Activated naive CD4-positive, alpha-beta T cell treated with anti-CD3 and anti-CD28 coated beads, Interleukin-2, amount 50 U/mL, for 16 hours (primary cell): ENCODE results near the gene ZEB2.

ENCODE experiments used
- DNase-seq: peaks from one replicate; pipeline ENCODE4 v3.0.0-alpha.2; 2020

The ZEB2 gene

GRCh38 chr2:144493027-144493809 lies 26.7 kb downstream of the ZEB2 start:
- DNase-seq = no peak

DNA sequence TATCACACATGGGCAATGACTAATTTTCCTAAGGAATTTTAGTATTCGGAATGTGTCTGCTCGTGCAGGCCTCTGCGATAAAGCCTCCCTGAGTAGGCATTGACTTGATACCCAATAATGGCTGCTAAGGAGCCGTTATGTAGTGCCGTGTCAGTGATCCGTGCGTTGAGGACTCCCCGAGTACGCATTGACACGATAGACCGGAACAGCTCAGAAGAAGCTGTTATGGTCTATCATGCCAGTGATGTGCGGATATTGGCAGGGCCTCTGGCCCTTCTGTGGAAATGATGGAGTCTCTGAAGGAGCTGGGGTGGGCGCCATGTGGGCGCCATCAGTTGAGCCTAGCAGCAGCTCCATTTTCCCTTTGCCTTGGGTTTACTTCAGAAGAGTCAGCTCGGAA lies 29.1 kb downstream of the ZEB2 start:
- no peak for DNase-seq

DNA sequence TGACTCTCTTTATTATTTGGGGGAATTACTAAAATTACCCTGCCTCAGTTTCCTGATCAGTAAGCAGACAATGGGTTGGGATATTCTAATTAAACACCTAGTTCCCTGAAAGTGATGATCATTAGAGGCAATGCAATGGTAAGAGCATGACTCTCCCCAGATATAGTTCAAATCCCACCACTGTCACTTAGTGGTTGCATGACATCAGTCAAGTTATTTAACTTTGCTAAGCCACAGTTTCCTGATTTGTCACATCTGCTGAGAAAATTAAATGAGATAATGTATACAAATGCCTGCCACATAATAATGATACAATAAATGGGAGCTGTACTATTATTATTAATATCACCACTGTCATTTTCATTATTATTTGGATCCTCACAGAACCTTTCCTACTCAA lies 29.9 kb downstream of the ZEB2 start:
- no peak for DNase-seq

- DNase-seq = no peak
Observed at GRCh38 chr2:144489315-144489916, 30.5 kb downstream of the ZEB2 start.

DNA sequence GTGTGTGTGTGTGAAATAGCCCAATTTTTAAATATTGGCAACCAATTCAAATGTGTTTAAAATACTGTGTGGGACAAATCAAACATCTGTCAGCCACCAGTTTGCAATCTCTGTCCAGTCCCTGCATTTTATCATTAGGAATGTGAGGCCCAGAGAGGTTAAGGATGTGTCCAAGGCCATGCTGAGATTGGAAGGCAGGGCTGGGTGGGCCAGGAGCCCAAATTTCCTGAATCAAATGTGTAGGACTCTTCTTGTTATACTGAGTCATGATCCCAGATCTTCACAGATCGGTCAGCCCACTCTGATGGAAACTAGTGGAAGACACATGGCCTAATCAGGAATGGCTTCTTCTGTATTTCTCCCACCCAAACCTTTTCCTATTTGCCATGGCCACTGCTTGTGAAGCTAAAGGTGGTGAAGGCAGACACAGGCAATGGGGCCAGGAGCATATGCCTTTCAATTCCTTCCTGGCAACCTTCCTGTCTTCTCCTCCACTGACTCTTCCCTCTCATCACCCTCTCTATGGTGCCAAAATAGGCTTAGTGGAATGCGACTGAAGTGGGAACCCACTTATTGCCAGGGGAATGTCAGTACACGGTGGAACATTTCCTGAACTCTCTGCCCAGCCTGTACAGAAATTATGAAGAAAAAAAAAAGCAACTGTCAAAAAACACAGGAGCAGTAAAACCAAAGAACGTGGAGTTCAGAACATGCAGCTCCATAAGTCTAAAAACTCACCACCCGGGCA lies 35.5 kb downstream of the ZEB2 start:
- DNase-seq = no peak

DNA sequence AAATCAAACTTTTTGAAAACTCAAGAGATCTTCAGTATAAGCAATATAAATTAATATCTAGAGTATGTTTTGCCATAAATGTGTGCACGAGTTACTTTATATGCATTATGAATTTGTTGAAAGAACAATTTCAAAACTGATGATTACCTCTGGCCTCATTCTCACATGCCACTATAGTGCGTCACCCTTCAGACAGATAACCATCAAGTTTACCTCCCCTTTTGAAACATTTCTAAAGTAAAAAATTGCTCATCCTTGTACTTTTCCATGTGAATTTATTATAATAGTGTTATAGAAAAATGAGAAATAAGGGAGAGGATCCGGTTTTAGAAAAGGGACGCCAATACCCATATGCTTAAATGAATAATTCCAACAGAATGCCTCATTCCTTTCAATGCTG lies 38.3 kb downstream of the ZEB2 start:
- no peak for DNase-seq

DNA sequence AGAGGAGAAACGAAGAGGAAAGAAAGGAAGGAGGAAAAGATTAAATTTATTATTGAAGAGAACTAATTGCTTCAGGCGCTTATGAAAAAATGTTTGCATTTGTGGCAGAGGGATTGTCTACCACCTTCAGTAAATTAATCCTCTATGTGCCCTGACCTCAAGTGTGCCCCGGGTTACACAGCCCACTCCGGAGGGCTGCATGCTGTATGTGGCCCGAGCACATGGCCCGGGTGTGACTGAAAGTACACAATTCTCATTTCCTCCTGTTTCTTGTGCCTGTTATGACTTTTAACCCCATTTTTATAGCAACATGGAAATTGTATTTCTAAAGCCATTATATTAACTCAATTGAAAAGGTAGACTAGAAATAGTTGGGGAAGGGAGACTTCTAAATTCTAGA lies 38.8 kb downstream of the ZEB2 start:
- no peak for DNase-seq

GRCh38 chr2:144480285-144480684 lies 39.6 kb downstream of the ZEB2 start:
- DNase-seq = no peak

DNA sequence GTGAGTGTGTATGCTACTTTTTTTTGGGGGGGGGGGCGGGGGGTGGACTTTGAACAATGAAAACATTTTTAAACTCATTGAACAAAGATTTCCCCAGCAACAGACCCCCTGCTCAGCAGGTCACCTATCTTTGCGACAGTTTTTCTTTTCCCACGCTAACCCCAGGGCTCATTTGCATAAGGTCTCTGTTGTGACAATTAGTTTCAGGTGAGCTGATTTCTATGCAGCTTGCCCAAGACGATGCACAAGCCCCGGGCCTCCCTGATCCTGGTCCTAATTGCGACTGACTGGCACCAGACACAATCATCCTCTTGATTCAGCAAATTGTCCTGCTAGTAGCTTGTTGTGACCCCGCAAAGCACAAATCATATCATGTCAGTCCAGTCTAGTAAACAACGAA lies 40.3 kb downstream of the ZEB2 start:
- DNase-seq = no peak

DNA sequence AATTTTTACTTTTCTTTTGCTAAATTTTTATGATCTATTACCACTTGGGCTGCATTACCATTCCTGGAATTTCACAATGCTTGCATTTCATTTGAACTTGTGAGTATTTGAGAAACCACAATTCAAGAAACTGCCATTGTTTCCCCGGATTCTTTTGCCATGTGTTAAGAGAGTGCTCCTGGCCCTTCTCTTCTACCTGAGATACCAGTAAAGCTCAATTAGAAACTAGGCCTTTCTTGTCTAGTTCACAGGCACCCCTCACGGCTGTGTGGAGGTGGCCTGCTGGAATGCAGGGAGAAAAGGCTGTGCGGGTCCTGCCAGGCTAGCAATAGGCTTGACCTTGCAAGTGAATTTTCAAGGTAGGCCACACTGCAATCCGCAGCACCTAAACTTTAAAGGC lies 40.8 kb downstream of the ZEB2 start:
- no peak for DNase-seq

DNA sequence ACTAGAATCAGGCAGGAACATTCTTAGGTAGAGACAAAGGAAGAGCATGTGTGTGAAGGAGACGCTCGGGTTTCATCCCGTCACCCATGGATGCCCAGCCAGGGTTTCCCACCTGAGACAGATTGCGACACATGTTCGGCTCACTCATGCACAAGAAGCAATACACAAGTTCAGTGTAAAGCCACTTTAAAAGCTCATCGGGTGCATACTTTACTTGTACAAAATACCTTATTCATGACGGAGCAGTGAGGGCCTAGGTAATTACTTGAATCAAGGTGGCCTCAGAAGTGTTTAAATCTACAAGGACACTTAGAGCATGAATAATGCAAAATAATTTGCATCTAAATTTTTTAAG lies 42.0 kb downstream of the ZEB2 start:
- DNase-seq = no peak

- DNase-seq = no peak
Observed at GRCh38 chr2:144477281-144477956, 42.5 kb downstream of the ZEB2 start.

GRCh38 chr2:144476682-144477081 lies 43.2 kb downstream of the ZEB2 start:
- no peak for DNase-seq

DNA sequence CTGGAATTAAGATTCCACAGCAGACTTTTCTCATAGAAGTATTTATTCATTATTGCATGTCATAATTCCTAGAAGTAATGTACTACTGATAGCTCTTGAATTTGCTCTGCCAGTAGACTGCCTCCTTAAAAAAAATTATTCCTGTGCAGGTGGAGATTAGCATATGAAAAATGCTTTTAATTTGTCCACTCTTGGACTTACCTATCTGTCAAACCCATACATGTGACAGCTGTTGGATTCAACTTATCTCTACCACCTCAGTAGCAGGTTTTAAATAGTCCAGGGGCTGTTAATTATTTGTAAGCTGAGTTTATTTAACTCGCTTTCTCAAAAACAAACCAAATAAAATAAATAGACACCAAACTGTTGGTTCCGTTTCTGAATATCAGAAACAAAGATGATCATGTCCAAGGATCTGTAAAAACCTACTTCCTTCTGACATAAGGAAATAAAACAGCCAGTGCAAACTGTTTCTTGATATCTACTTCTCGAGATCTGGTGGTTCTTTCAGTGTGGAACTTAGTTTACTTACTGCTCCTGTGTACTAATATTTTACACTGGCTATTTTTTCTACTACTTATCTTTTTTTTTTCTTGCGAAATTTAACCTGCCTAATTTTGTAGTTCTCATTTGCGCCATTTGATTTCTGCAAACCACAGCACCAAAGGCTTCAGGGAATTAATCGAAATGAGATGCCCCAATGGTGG lies 44.2 kb downstream of the ZEB2 start:
- DNase-seq = no peak

- no peak for DNase-seq
Observed at GRCh38 chr2:144475044-144475443, 44.9 kb downstream of the ZEB2 start.

GRCh38 chr2:144474017-144474416 lies 45.9 kb downstream of the ZEB2 start:
- DNase-seq = no peak

GRCh38 chr2:144472911-144473310 lies 47.0 kb downstream of the ZEB2 start:
- no peak for DNase-seq

- DNase-seq = no peak
Observed at GRCh38 chr2:144472046-144472412, 47.9 kb downstream of the ZEB2 start.

GRCh38 chr2:144471305-144472045 lies 48.4 kb downstream of the ZEB2 start:
- DNase-seq = no peak

DNA sequence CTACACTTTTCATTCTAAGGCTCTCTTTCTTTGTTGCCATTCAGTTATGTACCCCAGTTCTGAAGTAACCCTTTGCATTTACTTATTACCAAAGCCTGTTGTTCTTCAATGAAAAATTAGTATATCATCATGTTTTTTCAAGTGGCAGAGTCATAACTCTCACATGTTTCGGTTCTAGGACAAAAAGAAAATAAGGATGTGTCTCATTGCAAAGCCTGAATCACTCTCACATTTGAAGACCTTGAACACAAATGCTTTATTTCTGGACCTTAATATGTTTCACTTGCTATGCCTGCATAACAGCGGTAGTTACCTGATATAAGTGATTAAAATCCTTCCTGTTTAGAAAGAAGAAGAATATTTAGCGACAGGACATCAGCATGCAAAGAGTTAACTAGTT lies 49.1 kb downstream of the ZEB2 start:
- no peak for DNase-seq

DNA sequence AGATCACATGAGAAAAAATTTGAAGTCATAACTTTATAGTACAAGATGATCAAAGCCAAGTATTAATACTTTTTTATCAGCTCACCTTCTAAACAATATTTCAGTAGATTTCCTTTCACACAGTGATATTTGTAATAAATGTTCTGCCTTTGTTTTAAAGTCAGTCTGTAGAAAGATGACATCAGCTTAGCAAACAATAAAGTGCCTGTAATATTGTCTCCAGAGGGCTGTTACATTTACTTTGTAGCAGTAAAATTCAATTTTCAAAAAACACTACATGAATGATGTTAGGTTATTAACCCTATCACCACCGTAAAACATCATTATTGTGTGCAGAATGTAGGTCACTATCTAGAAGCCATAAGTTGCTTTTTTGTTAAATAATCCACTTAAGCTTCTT lies 49.6 kb downstream of the ZEB2 start:
- no peak for DNase-seq

- no peak for DNase-seq
Observed at GRCh38 chr2:144469798-144470197, 50.1 kb downstream of the ZEB2 start.
